ENCODE measurements around the gene PLXNB2. TPM values are rescaled to one million over a fixed set of nuclear protein-coding genes. Genes with fewer than 3 reads are reported as not detected.
"Not testable (repeated sequence)": the region's sequence is repeated elsewhere in the genome, so short reads cannot be mapped to it uniquely, and the experiment has no call there.

The PLXNB2 gene
- total RNA-seq, 2 donors from 2014 or later: 10.3 to 13.1 TPM

DNA sequence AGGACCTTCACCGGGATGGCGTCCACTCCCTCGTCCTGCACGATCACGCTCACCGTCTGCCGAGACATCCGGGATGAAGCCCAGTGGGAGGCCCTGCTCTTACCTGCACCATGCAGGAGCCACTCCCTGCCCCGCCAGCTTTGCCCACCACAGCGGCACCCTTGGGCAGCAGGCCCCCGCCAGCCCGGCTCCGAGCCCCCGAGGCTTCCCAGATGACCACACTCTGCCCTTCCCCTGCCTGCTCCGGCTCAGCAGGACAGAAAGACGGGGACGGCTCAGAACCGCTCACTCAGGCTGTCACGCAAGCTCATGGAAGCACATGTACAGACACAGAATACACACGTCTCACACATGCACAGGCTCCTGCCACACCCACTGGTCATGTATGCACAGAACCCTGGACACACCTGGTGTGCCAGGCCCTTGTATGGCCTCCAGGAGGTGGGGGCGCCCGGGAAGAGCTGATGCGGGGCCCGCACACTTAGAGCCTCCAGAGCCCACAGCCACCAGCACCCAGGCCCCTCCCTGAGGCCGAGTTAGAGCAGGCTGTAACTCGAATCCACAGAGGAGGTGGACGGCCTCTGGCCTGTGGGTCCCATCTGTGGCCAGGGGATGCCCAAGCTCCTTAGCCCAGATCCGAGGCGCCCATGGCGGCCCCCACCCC lies 28.4 kb downstream of the PLXNB2 start:
- no peaks in the 10 kb centered on the region for H3K36me3 Mint-ChIP-seq
- no peak for DNase-seq (ENCODE audit: low spot score in 2 of 2)
- H3K27ac Mint-ChIP-seq: no peak overlapping the region
- ATAC-seq: no peak
- H3K9me3 Mint-ChIP-seq: no peaks in the 10 kb centered on the region

DNA sequence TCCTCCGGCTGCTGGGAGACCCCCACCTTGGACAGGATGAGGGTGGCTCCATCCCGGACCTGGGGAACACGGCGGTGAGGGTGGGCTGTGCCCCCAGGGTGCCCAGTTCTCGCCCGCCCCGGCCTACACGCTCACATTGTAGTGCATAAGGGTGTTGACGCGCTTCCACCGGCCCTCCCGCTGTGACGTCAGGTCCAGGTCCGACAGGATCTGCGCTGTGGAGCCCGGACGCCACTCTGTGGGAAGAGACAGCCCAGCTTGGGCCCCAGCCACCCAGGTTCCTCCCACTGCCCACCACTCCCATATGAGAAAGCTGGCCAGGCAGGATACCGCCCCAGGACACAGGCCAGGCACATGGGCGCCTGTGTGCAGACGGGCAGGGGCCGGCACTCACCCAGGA lies 29.0 kb downstream of the PLXNB2 start:
- no peak for ATAC-seq
- DNase-seq (ENCODE audit: low spot score in 2 of 2): no peak

DNA sequence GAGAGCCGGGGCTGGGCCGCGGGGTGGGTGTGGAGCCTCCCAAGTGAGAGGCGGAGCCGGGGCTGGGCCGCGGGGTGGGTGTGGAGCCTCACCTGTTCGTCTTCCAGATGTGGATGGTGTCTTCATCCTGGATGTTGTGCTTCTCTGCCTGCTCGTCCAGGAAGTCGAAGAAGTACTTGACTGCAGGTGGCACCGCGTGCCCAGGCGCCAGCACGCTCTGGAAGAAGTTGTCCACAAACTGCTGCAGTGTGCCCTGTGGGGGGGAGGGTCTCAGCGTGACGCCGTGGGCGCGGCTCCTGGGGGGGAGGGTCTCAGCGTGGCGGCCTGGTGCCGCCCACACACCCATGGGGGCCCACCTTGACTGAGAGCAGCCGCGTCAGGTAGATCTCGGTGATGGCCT lies 29.7 kb downstream of the PLXNB2 start:
- no peak for DNase-seq (ENCODE audit: low spot score in 2 of 2)
- Mint-ChIP-seq H3K36me3 (no peaks in the 10 kb centered on the region), H3K27ac (no peak overlapping the region), H3K9me3 (no peaks in the 10 kb centered on the region)
- ATAC-seq: no peak

More for the DNA sequence above, 29.0 kb downstream of the PLXNB2 start:
- no peak overlapping the region for H3K27ac Mint-ChIP-seq
- H3K36me3 Mint-ChIP-seq: no peaks in the 10 kb centered on the region
- H3K9me3 Mint-ChIP-seq: no peaks in the 10 kb centered on the region

DNA sequence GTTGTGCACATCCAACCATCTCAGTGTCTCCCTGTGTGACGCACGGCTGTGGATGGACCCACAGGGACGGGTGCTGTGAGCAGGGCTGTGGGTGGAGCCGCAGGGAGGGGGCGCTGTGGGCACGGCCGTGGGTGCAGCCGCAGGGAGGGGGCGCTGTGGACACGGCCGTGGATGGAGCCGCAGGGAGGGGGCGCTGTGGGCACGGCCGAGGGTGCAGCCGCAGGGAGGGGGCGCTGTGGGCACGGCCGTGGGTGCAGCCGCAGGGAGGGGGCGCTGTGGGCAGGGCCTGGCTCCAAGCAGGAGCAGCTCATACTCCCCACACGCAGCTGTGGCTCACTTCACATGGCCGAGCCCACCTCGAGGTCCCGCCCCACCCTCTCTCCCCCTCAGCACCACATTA lies 31.3 kb downstream of the PLXNB2 start:
- no peaks in the 10 kb centered on the region for H3K9me3 Mint-ChIP-seq
- DNase-seq (ENCODE audit: low spot score in 2 of 2) (peak in 1 of 2 donors; percentile 66), ATAC-seq (peak; percentile 75 to 83)
- H3K36me3 Mint-ChIP-seq: no peaks in the 10 kb centered on the region
- no peak overlapping the region for H3K27ac Mint-ChIP-seq

DNA sequence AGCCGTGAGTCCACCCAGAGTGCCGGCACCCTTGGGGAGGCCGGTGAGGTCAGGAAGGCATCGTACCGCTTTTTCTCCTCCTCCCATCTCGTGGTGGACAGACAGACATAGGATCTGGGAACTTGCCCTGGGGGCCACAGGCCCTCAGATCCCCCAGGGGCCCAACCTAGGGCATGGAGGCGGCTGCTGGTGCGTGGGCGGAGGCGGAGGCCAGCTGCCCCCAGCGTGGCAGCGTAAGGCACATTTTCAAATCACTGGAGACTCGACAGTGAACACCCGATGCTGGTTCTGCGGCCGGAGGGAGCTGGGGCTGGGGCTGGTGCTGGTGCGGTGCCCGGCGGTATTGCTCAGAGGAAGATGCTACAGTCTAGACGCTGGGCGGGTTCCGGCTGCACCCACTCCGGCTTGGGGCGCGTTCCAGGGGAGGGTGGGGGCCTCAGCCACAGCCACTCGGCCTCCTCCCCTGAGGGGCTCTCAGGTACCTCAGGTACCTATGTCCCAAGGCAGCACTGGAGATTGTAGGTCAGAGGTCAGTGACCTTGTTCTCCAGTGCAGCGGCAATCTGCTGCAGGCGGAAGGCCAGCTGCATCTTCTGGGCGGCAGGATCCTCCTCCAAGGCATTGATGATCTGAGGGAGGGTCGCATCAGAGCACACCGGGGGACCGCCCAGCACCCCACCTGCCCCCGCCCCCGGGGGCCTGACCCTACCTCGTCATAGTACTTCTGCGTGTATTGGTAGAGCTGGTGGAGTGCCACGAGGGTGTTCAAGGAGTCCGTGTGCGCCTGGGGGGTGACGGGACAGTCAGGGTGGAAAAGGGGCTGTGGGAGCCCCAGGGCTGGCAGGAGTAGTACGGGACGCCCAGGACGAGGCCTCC lies 32.0 kb downstream of the PLXNB2 start:
- Mint-ChIP-seq H3K9me3 (no peaks in the 10 kb centered on the region), H3K27ac (no peak overlapping the region), H3K36me3 (no peaks in the 10 kb centered on the region)
- no peak for ATAC-seq
- DNase-seq (ENCODE audit: low spot score in 2 of 2): no peak

DNA sequence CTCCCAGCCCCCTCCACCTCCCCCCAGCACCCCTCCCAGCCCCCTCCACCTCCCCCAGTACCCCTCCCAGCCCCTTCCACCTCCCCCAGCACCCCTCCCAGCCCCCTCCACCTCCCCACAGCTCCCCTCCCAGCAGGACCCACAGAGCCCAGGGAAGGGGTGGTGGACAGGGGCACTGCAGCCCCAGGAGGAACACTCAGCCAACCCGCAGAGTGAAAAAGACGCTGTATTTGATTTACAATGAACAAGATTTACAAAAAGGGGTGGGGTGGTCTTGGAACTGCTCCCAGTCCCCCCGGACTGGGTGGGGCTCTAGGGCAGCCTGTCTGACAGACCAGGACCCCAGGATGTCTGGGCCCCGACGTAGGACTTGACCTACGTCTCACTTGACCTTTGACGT lies 32.7 kb downstream of the PLXNB2 start:
- DNase-seq (ENCODE audit: low spot score in 2 of 2) (no peak), ATAC-seq (no peak)
- Mint-ChIP-seq H3K36me3 (no peaks in the 10 kb centered on the region), H3K27ac (no peak overlapping the region), H3K9me3 (no peaks in the 10 kb centered on the region)

DNA sequence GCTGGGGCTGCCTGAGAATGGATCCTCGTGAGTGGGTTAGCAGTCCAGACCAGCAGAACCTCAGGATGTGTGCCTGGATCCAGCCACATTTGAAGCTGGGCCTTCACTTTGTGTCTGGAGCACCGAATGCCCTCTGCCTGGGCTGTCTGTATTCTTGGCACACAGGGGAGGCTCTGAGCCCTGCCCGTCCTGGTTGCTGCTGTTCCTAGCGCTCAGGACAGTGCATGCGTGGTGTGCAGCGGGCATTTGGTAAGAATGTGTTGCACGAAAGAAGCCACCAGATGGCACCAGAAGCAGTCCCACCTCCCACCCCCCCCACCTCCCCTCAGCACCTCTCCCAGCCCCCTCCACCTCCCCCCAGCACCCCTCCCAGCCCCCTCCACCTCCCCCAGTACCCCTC lies 33.1 kb downstream of the PLXNB2 start:
- no peak overlapping the region for H3K27ac Mint-ChIP-seq
- H3K36me3 Mint-ChIP-seq: no peaks in the 10 kb centered on the region
- no peaks in the 10 kb centered on the region for H3K9me3 Mint-ChIP-seq
- DNase-seq (ENCODE audit: low spot score in 2 of 2): peak in 1 of 2 donors; percentile 49
- ATAC-seq: peak in 1 of 2 donors; percentile 27

DNA sequence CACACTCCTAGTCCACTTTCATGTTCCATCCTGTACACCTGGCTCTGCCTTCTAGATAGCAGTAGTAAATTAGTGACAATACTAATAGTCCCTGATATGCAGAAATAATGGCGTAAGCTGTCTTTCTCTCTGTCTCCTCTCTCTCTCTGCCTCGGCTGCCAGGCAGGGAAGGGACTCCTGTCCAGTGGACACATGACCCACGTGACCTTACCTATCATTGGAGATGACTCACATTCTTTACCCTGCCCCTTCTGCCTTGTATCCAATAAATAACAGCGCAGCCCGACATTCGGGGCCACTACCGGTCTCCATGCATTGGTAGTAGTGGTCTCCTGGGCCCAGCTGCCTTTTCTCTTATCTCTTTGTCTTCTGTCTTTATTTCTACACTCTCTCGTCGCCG lies 33.7 kb downstream of the PLXNB2 start:
- H3K36me3 Mint-ChIP-seq; H3K9me3 Mint-ChIP-seq; DNase-seq (ENCODE audit: low spot score in 2 of 2); ATAC-seq; H3K27ac Mint-ChIP-seq: not testable (repeated sequence)

DNA sequence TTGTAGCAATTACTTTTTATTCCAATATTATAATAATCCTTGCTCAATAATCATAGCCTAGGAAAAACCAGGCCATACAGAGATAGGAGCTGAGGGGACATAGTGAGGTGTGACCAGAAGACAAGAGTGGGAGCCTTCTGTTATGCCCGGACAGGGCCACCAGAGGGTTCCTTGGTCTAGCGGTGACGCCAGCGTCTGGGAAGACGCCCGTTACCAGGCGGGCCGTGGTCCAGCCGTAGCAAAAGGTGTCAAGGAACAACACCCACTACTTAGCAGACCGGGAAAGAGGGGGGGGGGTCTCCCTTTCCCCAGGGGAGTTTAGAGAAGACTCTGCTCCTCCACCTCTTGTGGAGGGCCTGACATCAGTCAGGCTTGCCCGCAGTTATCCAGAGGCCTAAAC lies 34.1 kb downstream of the PLXNB2 start:
- not testable (repeated sequence) for H3K27ac Mint-ChIP-seq; H3K36me3 Mint-ChIP-seq; ATAC-seq; DNase-seq (ENCODE audit: low spot score in 2 of 2); H3K9me3 Mint-ChIP-seq

DNA sequence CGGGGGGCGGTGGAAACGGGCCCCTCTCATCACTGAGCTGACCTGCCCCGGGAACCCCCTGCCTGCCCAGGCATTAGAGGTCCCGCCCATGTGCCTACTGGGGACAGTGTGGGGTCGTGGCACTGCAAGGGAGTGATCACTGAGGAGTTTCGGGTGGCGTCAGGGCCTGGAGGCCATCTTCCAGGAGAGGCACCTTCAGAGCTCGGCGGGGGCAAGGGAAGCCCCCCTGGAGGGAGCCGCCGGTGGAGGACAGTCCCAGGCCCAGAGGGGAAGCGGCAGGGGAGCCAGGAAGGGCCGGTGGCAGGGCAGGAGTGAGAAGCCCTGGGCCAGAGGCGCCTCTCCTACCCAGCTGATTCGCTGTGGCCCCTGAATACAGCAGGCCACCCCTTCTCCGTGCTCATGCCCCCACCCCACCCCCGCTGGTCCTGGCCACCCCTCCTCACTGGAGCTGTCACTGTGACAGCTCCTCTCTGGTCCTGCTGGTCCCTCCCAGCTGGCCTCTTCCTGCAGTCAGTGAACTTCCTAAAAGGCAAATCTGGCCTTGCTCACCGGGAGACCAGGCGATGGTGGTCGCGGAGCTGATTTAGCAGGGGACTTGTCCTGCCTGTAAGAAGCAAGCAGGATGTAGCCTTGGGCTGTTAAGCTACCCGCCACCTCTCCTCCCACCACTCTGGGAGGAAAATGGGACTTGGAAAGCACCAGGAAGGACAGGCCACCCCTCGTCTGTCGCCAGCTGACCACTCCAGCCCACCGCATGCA lies 35.2 kb downstream of the PLXNB2 start:
- no peak for DNase-seq (ENCODE audit: low spot score in 2 of 2)
- no peaks in the 10 kb centered on the region for H3K36me3 Mint-ChIP-seq
- ATAC-seq: no peak
- no peak overlapping the region for H3K27ac Mint-ChIP-seq
- no peaks in the 10 kb centered on the region for H3K9me3 Mint-ChIP-seq

DNA sequence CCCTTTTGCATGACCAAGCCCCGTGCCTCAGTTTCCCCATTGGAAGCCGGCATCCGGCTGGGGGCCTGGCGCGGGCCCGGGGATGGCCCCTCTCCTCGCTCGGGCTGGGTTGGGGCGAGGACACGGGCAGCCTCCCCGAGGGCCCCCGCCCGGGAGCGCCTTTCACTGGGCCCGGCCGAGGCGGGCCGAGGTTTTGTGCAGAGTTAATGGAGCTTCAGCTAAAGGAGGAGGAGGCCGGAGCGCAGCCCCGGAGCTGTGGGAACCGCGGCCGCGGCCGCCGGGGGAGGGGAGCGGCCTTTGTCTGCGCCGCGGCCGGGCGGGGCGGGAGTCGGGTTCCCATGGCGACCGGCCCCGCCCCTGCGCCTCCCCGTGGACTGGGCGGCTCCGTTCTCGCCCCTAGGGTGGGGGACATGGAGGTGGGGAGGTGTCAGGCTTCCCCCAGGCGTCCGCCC lies 35.9 kb downstream of the PLXNB2 start:
- peak; percentile 10 to 50 for ATAC-seq

DNA sequence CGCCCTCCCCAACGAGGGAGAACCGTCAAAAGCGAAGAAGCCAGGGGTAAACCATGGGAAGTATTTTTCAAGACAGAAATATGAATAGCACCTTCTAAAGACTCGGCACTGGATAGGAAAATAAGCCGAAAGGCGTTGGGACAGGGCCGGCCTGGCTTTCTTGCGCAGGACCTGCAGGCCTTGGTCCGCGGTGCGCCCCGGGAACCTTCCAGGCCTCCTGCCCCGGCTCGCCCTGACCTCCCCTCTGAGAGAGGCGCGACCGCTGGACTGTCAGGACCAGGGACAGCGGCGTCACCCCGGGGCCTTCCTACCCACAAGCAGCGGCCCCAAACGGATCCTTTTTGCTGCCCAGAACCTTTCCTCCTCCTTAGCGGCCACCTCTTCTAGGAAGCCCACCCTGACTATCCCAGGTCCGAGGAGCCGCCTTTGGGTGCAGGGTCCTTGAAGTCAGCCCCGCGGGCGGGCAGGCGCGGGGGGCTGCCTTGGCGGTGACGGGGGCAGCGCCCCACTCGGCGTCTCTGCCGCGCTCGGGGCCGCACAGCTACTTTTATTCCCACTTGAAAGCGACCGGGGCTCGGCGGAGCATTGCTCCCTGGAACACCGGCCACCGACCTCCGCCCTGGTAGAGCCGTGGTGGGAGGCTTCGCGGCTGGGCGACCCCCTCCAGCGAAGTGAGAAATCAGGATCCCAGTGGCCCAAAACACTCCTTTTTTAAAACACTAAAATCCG lies 36.6 kb downstream of the PLXNB2 start:
- Mint-ChIP-seq H3K9me3 (no peaks in the 10 kb centered on the region), H3K27ac (no peak overlapping the region), H3K36me3 (no peaks in the 10 kb centered on the region)
- ATAC-seq (peak; percentile 58 to 65), DNase-seq (ENCODE audit: low spot score in 2 of 2) (peak in 1 of 2 donors; percentile 78)

More for the DNA sequence above, 35.9 kb downstream of the PLXNB2 start:
- H3K36me3 Mint-ChIP-seq: no peaks in the 10 kb centered on the region
- H3K9me3 Mint-ChIP-seq: no peaks in the 10 kb centered on the region
- DNase-seq (ENCODE audit: low spot score in 2 of 2): peak in 1 of 2 donors; percentile 73
- H3K27ac Mint-ChIP-seq: no peak overlapping the region

DNA sequence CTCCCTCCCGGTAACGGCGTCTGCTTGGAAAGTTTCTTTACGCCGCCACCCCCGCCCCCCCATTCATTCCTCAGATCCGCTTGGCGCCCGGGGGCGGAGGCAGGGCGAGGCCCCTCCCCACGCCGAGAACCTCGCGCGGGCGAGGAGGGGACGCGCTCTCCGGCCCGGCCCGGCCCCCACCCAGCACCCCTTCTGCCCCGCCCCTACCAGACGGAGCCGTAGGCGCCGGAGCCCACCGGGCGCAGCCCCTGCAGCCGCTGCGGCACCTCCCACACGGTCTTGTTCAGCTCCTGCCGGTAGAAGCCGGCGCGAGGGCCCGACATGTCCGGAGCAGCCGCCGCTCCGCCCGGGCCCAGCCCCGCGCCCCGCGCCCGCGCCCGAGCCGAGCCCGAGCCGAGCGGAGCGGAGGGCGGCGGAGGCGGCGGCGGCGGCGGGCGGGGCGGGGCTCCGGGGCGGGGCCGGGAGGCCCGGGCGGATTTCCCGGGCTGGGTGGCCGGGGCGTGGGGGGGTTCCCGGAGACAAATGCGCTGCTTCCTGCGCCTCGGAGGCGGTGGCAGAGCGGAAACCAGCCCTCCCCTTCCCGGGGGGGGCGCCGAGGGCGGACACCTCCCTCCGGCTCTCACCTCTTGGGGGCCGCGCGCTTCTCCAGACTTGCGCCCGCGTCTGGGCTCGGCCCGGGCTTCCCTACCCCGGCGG lies 37.3 kb downstream of the PLXNB2 start, which contains the start of gene MAPK11:
Gene MAPK11 (minus strand): TSS at position 411 of the 696 bp plus-strand sequence. CDS start 88 bp downstream, at position 323.
- H3K27ac Mint-ChIP-seq: no peak within 1 kb of the TSS
- ATAC-seq: peak; percentile 69 to 71
- no peaks in the 10 kb centered on the region for H3K9me3 Mint-ChIP-seq
- peak; percentile 64 to 77 for DNase-seq (ENCODE audit: low spot score in 2 of 2)
- H3K36me3 Mint-ChIP-seq: no peaks in the 10 kb centered on the region

DNA sequence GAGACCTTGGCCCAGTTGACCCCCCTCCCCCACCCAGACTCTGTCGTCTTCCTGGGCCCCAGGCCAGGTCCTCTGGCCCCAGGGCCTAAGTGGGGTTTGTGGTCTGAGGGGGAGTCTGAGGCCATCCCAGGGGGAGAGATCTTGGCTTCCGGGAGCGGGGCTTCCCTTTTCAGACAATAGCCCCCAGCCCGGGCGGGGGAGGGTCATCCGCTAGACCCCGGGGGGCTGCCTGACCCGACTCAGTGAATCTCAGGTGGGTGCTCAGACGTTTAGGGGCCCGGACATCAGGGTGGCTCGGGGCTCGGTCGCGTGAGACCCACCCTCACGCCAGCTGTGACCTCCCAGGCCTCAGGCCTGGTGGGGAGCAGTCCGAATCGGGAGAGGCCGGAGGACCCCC lies 37.9 kb downstream of the PLXNB2 start:
- H3K36me3 Mint-ChIP-seq: no peaks in the 10 kb centered on the region
- ATAC-seq (no peak), DNase-seq (ENCODE audit: low spot score in 2 of 2) (no peak)
- no peak overlapping the region for H3K27ac Mint-ChIP-seq
- no peaks in the 10 kb centered on the region for H3K9me3 Mint-ChIP-seq

DNA sequence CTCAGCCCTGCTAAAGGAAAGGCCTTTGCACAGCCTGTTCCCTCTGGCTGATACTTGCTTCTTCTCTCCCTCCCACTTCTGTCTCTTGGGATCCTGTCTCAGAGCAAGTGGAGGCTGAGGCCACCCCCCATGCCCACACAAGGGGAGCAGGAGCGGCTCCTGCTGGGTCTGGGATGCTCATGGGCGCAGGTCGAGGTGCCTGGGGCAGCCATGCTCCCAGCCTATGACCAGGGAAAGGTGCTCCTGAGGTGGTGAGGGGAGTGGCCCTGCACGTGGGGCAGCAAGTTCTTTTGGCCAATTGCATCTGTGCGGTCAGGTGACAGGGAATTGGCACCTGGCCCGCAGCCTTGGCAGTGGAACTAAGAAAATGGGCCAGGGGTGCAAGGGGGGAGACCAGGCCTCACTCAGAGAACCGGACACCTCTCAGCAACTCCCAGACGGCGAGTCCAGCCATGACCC lies 38.8 kb downstream of the PLXNB2 start:
- no peak overlapping the region for H3K27ac Mint-ChIP-seq
- DNase-seq (ENCODE audit: low spot score in 2 of 2) (no peak), ATAC-seq (no peak)
- no peaks in the 10 kb centered on the region for H3K36me3 Mint-ChIP-seq
- no peaks in the 10 kb centered on the region for H3K9me3 Mint-ChIP-seq
